ENCODE measurements around the gene CORO7. TPM values are rescaled to one million over a fixed set of nuclear protein-coding genes. Genes with fewer than 3 reads are reported as not detected.

The CORO7 gene
- total RNA-seq, 4 donors from 2014 or later = 46.8 to 330 (median 58.1) TPM

DNA sequence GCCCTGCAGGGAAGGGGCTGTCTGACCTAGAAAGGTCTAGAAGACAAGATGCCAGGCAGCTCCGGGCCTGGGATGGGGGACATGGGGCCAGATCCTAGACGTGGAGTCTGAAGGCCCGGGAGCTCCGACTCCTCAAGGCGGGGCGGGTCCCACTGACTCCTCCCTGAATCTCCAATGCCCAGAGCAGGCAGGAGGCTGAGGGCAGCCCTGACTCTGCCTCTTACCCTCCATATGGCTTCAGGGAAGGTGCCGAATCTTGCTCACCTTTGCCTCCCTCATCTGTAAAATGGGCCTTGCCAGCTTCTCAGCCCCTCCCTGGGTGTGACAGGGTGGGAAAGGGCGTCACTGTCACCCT lies 30.0 kb downstream of the CORO7 start:
- Histone ChIP-seq H3K4me3 (no peak overlapping the region), H3K27me3 (no peaks in the 10 kb centered on the region), H3K36me3 (no peaks in the 10 kb centered on the region), H3K4me1 (no peaks in the 10 kb centered on the region), H3K9me3 (no peaks in the 10 kb centered on the region), H3K27ac (peak overlapping the region in 1 of 4 donors; percentile 8)
- DNase-seq = no peak
- in situ Hi-C loops (cut with MboI; ENCODE audit: low pct_ligation_motif_present in 1 of 4, low pct_unique_long_range_greater_than_20kb in 1 of 4, low sequenced_read_pairs in 3 of 4) (no loop called here), intact Hi-C loops (cut with DNase I; ENCODE audit: low total_unique reads) (no loop called here)
- TF ChIP-seq POLR2AphosphoS5 (IDR thresholded peaks at IDR 0.05) = no peak
- no peak for TF ChIP-seq EP300 (IDR thresholded peaks at IDR 0.05; ENCODE audit: low read depth)
- TF ChIP-seq, protein P1, sequence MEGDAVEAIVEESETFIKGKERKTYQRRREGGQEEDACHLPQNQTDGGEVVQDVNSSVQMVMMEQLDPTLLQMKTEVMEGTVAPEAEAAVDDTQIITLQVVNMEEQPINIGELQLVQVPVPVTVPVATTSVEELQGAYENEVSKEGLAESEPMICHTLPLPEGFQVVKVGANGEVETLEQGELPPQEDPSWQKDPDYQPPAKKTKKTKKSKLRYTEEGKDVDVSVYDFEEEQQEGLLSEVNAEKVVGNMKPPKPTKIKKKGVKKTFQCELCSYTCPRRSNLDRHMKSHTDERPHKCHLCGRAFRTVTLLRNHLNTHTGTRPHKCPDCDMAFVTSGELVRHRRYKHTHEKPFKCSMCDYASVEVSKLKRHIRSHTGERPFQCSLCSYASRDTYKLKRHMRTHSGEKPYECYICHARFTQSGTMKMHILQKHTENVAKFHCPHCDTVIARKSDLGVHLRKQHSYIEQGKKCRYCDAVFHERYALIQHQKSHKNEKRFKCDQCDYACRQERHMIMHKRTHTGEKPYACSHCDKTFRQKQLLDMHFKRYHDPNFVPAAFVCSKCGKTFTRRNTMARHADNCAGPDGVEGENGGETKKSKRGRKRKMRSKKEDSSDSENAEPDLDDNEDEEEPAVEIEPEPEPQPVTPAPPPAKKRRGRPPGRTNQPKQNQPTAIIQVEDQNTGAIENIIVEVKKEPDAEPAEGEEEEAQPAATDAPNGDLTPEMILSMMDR (IDR thresholded peaks at IDR 0.05) = no peak
- TF ChIP-seq POLR2A (IDR thresholded peaks at IDR 0.05) = no peak
- WGBS, 2 donors (ENCODE audit: low coverage in 1 of 2) = 85% methylated on average over 8 of the region's 8 CpGs; no CpG with 5 or more reads in 1 of the 2 donors

DNA sequence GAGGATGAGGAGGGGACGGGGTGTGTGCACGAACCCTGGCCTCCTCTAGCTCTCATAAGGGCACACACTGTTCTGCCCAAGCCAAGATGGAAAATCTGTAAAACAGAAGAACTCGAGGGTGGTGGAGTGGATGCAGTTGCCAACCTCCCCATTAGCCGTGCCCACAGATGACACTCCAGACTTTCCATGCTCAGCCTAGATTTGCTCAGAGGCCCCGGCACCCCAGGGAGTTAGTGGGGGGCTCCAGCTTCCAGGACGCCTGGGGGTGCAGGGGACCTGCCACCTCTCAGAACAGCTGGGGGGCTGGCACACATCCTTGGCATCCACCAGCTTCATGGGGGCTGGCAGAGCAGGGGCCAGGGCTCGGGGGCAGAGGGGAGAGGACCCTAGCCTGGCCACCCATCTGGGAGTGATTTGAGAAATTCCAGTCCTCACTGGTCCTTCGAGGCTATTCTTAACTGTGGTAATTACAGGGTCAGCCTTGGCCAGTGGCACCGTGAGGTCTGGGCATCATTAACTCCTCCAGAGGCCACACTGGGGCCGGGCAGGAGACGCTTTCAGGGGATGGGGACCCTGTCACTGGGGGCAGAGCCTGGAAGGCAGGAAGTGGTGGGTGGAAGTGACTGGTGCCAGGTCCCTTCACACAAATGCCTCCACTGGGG lies 30.5 kb downstream of the CORO7 start:
- DNase-seq = no peak
- intact Hi-C loops (cut with DNase I; ENCODE audit: low total_unique reads) = no loop called here
- 80% methylated on average over 11 of the region's 11 CpGs; no CpG with 5 or more reads in 1 of the 2 donors for WGBS, 2 donors (ENCODE audit: low coverage in 1 of 2)
- no peaks in the 10 kb centered on the region for H3K27me3 ChIP-seq
- no peaks in the 10 kb centered on the region for H3K36me3 ChIP-seq
- peak overlapping the region in 1 of 4 donors; percentile 8 for H3K27ac ChIP-seq
- no peak overlapping the region for H3K4me3 ChIP-seq
- no peaks in the 10 kb centered on the region for H3K4me1 ChIP-seq
- TF ChIP-seq POLR2A (IDR thresholded peaks at IDR 0.05) = no peak
- TF ChIP-seq EP300 (IDR thresholded peaks at IDR 0.05; ENCODE audit: low read depth) = no peak
- TF ChIP-seq POLR2AphosphoS5 (IDR thresholded peaks at IDR 0.05) = no peak
- TF ChIP-seq, protein P1 (IDR thresholded peaks at IDR 0.05) = no peak
- no peaks in the 10 kb centered on the region for H3K9me3 ChIP-seq
- in situ Hi-C loops (cut with MboI; ENCODE audit: low pct_ligation_motif_present in 1 of 4, low pct_unique_long_range_greater_than_20kb in 1 of 4, low sequenced_read_pairs in 3 of 4) = no loop called here

DNA sequence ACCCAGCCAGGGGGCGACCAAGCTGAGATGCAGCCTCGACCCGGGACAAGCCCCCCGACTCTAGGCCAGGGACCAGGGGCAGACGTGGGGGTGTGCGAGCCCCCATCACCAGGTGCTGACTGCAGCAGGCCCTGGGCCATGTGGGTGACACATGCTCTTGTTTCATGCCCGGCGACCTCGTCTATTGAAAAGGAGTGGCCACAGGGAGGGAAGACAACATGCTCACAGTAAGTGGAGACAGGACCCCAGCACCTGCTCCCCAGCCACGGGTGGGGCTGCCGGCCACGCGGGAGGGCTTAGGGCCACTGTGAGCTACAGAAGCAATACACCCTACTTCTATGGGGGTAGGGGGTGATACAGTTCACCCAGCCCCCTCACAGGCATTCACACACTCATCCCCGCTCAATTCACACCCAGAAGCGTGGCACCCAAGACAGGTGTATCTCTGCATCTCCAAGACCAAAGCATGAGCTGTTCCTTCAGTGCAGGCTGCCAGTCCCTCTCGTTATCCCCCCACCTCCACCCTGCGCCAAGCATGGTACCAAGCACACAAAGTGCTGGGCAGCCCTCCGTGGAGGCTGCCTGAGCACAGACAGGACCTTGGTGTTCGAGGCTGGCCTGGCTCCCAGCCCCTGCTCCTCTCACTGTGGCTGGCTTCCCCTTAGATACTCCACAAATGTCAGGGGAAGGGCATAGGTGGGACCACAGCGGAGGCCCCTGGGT lies 31.2 kb downstream of the CORO7 start:
- no peak for DNase-seq
- TF ChIP-seq EP300 (IDR thresholded peaks at IDR 0.05; ENCODE audit: low read depth) = no peak
- no peak for TF ChIP-seq POLR2AphosphoS5 (IDR thresholded peaks at IDR 0.05)
- in situ Hi-C loops (cut with MboI; ENCODE audit: low pct_ligation_motif_present in 1 of 4, low pct_unique_long_range_greater_than_20kb in 1 of 4, low sequenced_read_pairs in 3 of 4) (no loop called here), intact Hi-C loops (cut with DNase I; ENCODE audit: low total_unique reads) (no loop called here)
- Histone ChIP-seq H3K27me3 (no peaks in the 10 kb centered on the region), H3K4me1 (peaks cover 0 to 2% (median 0%) of the 10 kb centered on the region in 4 donors), H3K9me3 (no peaks in the 10 kb centered on the region), H3K4me3 (no peak overlapping the region), H3K36me3 (no peaks in the 10 kb centered on the region), H3K27ac (no peak overlapping the region)
- 83% methylated on average over 20 of the region's 20 CpGs; no CpG with 5 or more reads in 1 of the 2 donors for WGBS, 2 donors (ENCODE audit: low coverage in 1 of 2)

DNA sequence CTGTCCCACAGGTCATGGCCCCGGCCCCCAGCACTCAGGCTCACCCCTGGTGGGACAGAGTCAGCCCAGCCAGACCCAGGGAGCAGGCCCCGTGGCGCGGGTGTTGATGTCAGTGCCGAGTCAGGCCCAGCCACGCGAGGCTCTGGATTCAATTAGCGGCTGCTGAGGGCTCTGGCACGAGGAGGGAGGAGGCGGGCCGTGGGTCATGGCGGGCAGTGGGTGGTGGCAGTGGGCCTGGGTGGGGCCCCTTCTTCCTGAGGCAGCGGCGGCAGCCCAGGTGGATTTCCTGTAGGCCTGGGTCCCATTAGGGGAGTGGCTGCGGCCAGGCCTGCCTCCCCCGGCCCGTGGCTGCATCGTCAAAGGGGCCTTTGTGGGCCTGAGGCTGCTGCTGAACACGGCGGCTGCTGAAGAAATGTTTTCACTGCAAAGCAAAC lies 31.9 kb downstream of the CORO7 start:
- Histone ChIP-seq H3K27me3 (no peaks in the 10 kb centered on the region), H3K4me3 (no peak overlapping the region)
- 80% methylated on average over 18 of the region's 20 CpGs; no CpG with 5 or more reads in 1 of the 2 donors for WGBS, 2 donors (ENCODE audit: low coverage in 1 of 2)

More for the DNA sequence above, 31.9 kb downstream of the CORO7 start:
- H3K27ac ChIP-seq = no peak overlapping the region
- H3K36me3 ChIP-seq = no peaks in the 10 kb centered on the region
- peaks cover 0 to 5% (median 0%) of the 10 kb centered on the region in 4 donors for H3K4me1 ChIP-seq
- intact Hi-C loops (cut with DNase I; ENCODE audit: low total_unique reads) (no loop called here), in situ Hi-C loops (cut with MboI; ENCODE audit: low pct_ligation_motif_present in 1 of 4, low pct_unique_long_range_greater_than_20kb in 1 of 4, low sequenced_read_pairs in 3 of 4) (no loop called here)
- DNase-seq = no peak
- H3K9me3 ChIP-seq = no peaks in the 10 kb centered on the region
- TF ChIP-seq EP300 (IDR thresholded peaks at IDR 0.05; ENCODE audit: low read depth) (no peak), POLR2A (IDR thresholded peaks at IDR 0.05) (no peak), POLR2AphosphoS5 (IDR thresholded peaks at IDR 0.05) (no peak)
- TF ChIP-seq, protein P1 (IDR thresholded peaks at IDR 0.05) = no peak

Measured in transverse colon (tissue), 4 donors.